Ishikawa (cell line): ENCODE measurements around the gene UNC5C.

Source experiments
- CEBPB ChIP-seq: IDR thresholded peaks from 2 replicates; pipeline ENCODE4 v1.6.1; 2012
- CREB1 ChIP-seq: IDR thresholded peaks from 2 replicates; pipeline ENCODE4 v1.6.1; 2012; ENCODE audit warnings: low read depth
- EGR1 ChIP-seq: IDR thresholded peaks from 2 replicates; pipeline ENCODE4 v1.6.1; 2012
- EP300 ChIP-seq: IDR thresholded peaks from 2 replicates; pipeline ENCODE4 v1.6.1; 2012; ENCODE audit warnings: borderline replicate concordance
- FOXM1 ChIP-seq: IDR thresholded peaks from 2 replicates; pipeline ENCODE4 v1.6.1; 2012; ENCODE audit warnings: low read depth, borderline replicate concordance
- MAX ChIP-seq: IDR thresholded peaks from 2 replicates; pipeline ENCODE4 v1.6.1; 2012
- NFIC ChIP-seq: IDR thresholded peaks from 2 replicates; pipeline ENCODE4 v1.6.1; 2012
- RAD21 ChIP-seq: IDR thresholded peaks from 2 replicates; pipeline ENCODE4 v1.6.1; 2012; ENCODE audit warnings: low read depth
- TAF1 ChIP-seq: IDR thresholded peaks from 2 replicates; pipeline ENCODE4 v1.6.1; 2012; ENCODE audit warnings: low read depth, mild to moderate bottlenecking
- TCF12 ChIP-seq: IDR thresholded peaks from 2 replicates; pipeline ENCODE4 v1.6.1; 2012; ENCODE audit warnings: low read depth
- TEAD4 ChIP-seq: IDR thresholded peaks from 2 replicates; pipeline ENCODE4 v1.6.1; 2012
- USF1 ChIP-seq: IDR thresholded peaks from 2 replicates; pipeline ENCODE4 v1.6.1; 2012
- YY1 ChIP-seq: IDR thresholded peaks from 2 replicates; pipeline ENCODE4 v1.6.1; 2012; ENCODE audit warnings: low read depth
- ZBTB7A ChIP-seq: IDR thresholded peaks from 2 replicates; pipeline ENCODE4 v1.6.1; 2012; ENCODE audit warnings: low read depth
- TF ChIP-seq, protein P1 (sequence below): IDR thresholded peaks from 2 replicates; pipeline ENCODE4 v1.6.1; 2012; ENCODE audit warnings: low read depth, mild to moderate bottlenecking

Gene UNC5C

GRCh38 chr4:95505799-95506198 is 43.0 kb downstream of the UNC5C start:
- TF ChIP-seq YY1 (no peak), TCF12 (no peak), ZBTB7A (no peak), EGR1 (no peak), MAX (no peak), TAF1 (no peak), CREB1 (no peak), NFIC (no peak), USF1 (no peak), RAD21 (no peak), EP300 (no peak), FOXM1 (no peak), TEAD4 (no peak), CEBPB (no peak)
- TF ChIP-seq, protein P1, sequence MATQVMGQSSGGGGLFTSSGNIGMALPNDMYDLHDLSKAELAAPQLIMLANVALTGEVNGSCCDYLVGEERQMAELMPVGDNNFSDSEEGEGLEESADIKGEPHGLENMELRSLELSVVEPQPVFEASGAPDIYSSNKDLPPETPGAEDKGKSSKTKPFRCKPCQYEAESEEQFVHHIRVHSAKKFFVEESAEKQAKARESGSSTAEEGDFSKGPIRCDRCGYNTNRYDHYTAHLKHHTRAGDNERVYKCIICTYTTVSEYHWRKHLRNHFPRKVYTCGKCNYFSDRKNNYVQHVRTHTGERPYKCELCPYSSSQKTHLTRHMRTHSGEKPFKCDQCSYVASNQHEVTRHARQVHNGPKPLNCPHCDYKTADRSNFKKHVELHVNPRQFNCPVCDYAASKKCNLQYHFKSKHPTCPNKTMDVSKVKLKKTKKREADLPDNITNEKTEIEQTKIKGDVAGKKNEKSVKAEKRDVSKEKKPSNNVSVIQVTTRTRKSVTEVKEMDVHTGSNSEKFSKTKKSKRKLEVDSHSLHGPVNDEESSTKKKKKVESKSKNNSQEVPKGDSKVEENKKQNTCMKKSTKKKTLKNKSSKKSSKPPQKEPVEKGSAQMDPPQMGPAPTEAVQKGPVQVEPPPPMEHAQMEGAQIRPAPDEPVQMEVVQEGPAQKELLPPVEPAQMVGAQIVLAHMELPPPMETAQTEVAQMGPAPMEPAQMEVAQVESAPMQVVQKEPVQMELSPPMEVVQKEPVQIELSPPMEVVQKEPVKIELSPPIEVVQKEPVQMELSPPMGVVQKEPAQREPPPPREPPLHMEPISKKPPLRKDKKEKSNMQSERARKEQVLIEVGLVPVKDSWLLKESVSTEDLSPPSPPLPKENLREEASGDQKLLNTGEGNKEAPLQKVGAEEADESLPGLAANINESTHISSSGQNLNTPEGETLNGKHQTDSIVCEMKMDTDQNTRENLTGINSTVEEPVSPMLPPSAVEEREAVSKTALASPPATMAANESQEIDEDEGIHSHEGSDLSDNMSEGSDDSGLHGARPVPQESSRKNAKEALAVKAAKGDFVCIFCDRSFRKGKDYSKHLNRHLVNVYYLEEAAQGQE = no peak

DNA sequence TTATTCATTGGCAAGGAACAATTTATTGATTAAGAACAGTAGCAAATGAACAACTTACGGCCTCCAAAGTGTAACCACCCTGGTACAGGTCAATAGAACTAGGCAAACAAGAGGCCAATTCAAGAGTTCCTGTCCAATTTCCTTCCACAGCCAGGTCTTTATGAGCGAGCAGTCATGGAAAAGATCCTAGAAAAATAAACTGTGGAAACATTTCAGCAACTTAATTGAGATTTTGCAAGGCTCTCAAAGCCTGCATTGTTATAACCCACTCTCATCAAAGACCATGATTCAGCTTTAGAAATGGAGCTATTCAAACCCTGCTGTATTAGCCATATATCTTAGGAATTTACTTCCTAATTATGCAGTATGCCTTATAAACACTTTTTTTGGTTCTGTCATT is 43.6 kb downstream of the UNC5C start:
- no peak for TF ChIP-seq CREB1
- TF ChIP-seq TAF1 = no peak
- TF ChIP-seq YY1 = no peak
- no peak for TF ChIP-seq EGR1
- TF ChIP-seq RAD21 = no peak
- no peak for TF ChIP-seq ZBTB7A
- no peak for TF ChIP-seq FOXM1
- TF ChIP-seq TEAD4 = no peak
- no peak for TF ChIP-seq NFIC
- TF ChIP-seq TCF12 = no peak
- no peak for TF ChIP-seq MAX
- TF ChIP-seq CEBPB = no peak
- no peak for TF ChIP-seq EP300
- TF ChIP-seq, protein P1 = no peak
- TF ChIP-seq USF1 = no peak

- TF ChIP-seq MAX = no peak
- no peak for TF ChIP-seq EP300
- TF ChIP-seq RAD21 = no peak
- TF ChIP-seq CEBPB = no peak
- TF ChIP-seq TAF1 = no peak
- TF ChIP-seq NFIC = no peak
- TF ChIP-seq, protein P1 = no peak
- no peak for TF ChIP-seq TEAD4
- TF ChIP-seq ZBTB7A = no peak
- TF ChIP-seq FOXM1 = no peak
- no peak for TF ChIP-seq YY1
- TF ChIP-seq CREB1 = no peak
- no peak for TF ChIP-seq TCF12
- no peak for TF ChIP-seq EGR1
- TF ChIP-seq USF1 = no peak
Observed at GRCh38 chr4:95504501-95504900, 44.3 kb downstream of the UNC5C start.

DNA sequence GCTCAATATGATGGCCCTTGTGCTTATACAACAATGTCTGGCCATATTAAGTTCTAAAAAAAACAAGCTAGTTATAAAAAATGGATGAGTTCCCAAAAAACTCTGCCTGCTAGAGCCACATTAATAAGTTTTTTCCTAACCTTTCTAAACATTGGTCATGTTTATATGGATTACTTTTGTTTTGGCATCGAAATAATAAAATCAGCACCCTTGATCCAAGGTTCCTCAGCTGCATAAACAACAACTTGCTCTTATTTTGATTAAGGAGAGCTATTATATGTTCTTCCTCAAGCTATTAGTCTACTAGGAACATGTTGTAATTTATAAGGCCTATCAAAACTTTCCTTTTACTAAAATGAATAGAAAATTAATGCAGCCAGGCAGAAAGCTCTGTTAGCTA is 48.4 kb downstream of the UNC5C start:
- TF ChIP-seq TAF1 = no peak
- no peak for TF ChIP-seq EP300
- no peak for TF ChIP-seq YY1
